CD4-positive, alpha-beta T cell treated with Interleukin-21 for 1 hour (primary cell): ENCODE results near the gene FMR1.

Source experiments
- DNase-seq: peaks from one replicate; pipeline ENCODE4 v3.0.0-alpha.2; 2020

FMR1 gene

GRCh38 chrX:147911192-147912022 is at the start of gene FMR1:
FMR1 (plus strand) TSS chrX:147911919; CDS start chrX:147912180, 261 bp downstream.
- DNase-seq, result peak; percentile 95

GRCh38 chrX:147875866-147876596 is 35.7 kb upstream of the FMR1 start:
- peak; percentile 13 for DNase-seq

- DNase-seq, result no peak
Measured at GRCh38 chrX:147876849-147877646, 34.7 kb upstream of the FMR1 start.

GRCh38 chrX:147877726-147878125 is 34.0 kb upstream of the FMR1 start:
- DNase-seq, result no peak

- DNase-seq, result no peak
Measured at GRCh38 chrX:147884958-147885357, 26.8 kb upstream of the FMR1 start.

GRCh38 chrX:147890756-147891155 is 21.0 kb upstream of the FMR1 start:
- no peak for DNase-seq

GRCh38 chrX:147891896-147892295 is 19.8 kb upstream of the FMR1 start:
- no peak for DNase-seq

GRCh38 chrX:147893741-147894140 is 18.0 kb upstream of the FMR1 start:
- no peak for DNase-seq

- DNase-seq, result no peak
Measured at GRCh38 chrX:147894366-147894963, 17.3 kb upstream of the FMR1 start.

GRCh38 chrX:147897117-147897516 is 14.6 kb upstream of the FMR1 start:
- no peak for DNase-seq

GRCh38 chrX:147898951-147899350 is 12.8 kb upstream of the FMR1 start:
- DNase-seq, result no peak

- DNase-seq, result no peak
Measured at GRCh38 chrX:147899379-147900114, 12.2 kb upstream of the FMR1 start.

- DNase-seq, result no peak
Measured at GRCh38 chrX:147900349-147900748, 11.4 kb upstream of the FMR1 start.

- DNase-seq, result no peak
Measured at GRCh38 chrX:147901461-147902126, 10.1 kb upstream of the FMR1 start.

GRCh38 chrX:147902270-147902669 is 9.4 kb upstream of the FMR1 start:
- no peak for DNase-seq

GRCh38 chrX:147908106-147908505 is 3.6 kb upstream of the FMR1 start:
- DNase-seq, result no peak

- no peak for DNase-seq
Measured at GRCh38 chrX:147910607-147911006, 1.1 kb upstream of the FMR1 start.

- DNase-seq, result peak; percentile 25
Measured at GRCh38 chrX:147912093-147912801, 528 bp downstream of the FMR1 start.

GRCh38 chrX:147913570-147913969 is 1.9 kb downstream of the FMR1 start:
- no peak for DNase-seq

GRCh38 chrX:147914591-147914990 is 2.9 kb downstream of the FMR1 start:
- DNase-seq, result no peak

- DNase-seq, result no peak
Measured at GRCh38 chrX:147916375-147916968, 4.8 kb downstream of the FMR1 start.
